GM18502 (cell line): ENCODE data around the gene GNPDA1.

Source experiments
- ATAC-seq: cut with Tn5 transposase; IDR thresholded peaks from one replicate; pipeline ENCODE4 v1.9.1; 2021; ENCODE audit warnings: mild to moderate bottlenecking; ENCODE audit not compliant: unreplicated experiment, poor library complexity

Gene GNPDA1

DNA sequence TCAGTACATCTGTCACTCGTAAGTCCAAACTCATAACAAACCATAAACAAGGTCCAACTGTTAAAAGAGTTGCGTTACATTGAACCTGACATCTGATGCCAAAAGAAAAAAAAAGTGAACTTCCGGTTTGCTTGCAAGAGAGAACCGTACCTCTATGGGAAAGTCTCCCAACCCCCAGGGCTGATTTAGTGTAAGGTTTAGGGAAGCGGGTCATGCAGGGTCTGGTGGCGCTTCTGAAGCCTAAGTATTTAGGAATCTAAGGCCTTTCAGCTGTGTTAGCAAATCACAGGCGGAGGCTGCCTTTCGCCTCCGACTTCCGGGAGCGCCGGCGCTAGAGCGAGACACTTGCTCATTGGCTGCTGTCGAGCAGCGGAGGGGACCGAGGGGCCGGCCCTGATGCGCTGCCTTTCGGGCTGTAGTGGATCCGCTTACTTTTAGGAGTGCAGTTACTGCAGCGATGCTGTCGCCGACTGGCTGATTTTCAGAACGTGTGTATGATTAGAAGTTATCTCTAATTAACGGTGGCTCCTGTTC is 12.0 kb upstream of the GNPDA1 start:
- ATAC-seq = peak; percentile 100

DNA sequence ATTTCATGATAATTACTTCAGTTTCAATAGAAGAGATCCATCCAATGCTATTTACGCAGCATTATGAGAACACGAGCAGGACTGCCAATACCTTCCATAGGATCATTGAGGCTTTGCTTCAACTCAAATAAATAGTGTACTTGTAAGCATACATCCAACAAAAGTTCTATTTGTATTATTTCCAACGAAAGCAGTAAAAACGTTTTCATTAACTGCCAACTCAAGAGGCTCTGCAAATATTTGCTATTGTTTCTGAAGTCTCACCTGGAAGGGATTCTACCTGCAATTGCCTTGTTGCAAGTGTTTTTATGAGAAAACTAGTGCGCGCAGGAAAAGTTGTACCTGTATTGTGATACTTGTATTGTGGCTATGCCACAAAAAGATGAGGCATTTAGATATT is 11.0 kb upstream of the GNPDA1 start:
- ATAC-seq = no peak

DNA sequence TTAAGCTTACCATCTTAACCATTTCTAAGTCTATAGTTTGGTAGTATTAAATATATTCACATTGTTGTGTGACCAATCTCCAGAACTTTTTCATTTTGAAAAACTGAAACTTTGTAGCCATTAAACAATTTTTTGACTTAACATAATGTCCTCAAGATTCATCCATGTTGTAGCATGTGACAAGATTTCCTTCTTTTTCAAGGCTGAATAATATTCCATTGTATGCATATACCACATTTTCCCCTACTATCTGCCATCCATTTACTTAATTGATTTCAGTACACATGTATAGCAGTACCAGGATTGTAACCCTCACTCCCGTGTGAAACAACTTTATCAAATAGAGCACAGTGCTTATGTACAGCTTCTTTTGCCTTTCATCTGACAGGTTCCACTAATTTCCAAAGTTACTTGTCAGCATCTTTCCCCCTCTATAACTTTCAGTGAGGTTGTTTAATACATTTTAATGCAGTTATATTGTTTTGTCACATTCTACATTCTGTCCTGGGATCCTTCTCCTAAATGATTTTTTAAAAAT is 7.4 kb upstream of the GNPDA1 start:
- ATAC-seq = no peak

DNA sequence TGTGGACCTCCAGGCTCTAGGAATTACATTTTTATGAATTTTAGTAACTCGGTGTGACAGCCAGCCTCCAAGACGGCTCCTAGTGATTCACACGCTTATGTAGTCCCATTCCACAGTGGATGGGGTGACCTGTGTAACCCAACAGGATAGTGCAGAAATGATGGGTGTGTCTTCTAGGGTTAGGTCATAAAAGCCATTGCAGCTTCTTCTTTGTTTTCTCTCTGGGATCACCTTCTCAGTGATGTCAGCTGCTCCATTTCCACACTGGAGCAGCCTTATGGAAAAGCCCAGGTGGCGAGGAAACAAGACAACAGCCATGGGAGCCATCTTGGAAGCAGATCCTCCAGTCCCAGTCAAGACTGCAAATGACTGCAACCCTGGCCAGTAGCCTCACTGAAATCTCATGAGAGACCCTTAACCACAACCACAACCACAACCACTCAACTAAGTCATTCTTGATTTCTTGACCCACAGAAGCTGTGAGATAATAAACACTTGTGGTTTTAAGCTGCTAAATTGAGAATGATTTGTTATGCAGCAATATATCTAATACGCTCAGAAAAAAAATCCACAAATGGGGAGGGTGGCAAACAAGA is 5.1 kb upstream of the GNPDA1 start:
- ATAC-seq = peak; percentile 38

DNA sequence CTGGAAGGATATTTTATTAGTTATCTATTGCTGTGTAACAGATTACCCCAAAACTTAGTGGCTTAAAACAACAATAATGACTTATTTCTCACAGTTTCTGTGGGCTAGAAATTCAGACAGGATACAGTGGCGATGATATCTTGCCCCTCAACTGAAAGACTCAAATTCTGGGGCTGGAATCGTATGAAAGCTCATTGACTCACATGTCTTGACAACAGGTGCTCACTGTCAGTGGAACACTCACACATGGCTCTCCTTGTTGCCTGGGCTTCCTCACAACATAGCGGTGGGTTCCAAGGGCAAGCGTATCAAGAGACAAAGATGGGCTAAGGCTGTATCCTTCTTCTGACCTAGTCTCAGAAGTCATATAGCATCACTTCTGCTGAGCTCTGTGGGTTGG is 3.7 kb upstream of the GNPDA1 start:
- peak; percentile 40 for ATAC-seq

- ATAC-seq = peak; percentile 37
Observed at GRCh38 chr5:142015781-142016533, 3.1 kb upstream of the GNPDA1 start.

GRCh38 chr5:142014911-142015584 is 2.2 kb upstream of the GNPDA1 start:
- peak; percentile 26 for ATAC-seq

- no peak for ATAC-seq
Observed at GRCh38 chr5:142013734-142014521, 1.1 kb upstream of the GNPDA1 start.

DNA sequence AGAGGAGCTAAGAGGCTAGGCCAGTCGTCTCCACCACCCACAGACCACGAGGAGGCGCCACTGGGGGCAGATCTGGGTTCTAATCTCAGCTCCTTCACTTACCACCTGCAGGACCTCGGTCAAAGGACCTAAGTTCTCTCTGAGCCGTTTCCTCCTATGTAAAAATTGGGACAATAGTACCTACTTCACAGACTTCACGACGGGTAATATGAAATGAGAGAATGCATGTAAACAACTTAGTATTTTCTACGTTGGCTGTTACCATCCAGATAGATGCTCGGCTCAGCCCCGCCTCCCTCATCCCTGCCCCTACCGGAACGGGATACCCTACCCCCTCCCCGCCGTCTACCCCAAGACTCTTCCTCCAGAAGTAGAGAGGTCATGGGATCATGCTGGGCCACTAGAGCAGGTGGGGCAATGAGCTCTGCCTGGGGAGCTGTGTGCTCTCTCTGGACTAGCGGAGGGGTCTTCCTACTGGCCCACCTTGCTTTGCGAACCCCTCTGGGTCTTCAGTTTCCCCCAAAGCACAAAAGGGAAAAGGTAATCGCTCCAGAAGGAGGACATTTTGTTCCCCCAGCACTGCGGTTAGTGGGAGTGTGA is 541 bp downstream of the GNPDA1 start:
- ATAC-seq = no peak

DNA sequence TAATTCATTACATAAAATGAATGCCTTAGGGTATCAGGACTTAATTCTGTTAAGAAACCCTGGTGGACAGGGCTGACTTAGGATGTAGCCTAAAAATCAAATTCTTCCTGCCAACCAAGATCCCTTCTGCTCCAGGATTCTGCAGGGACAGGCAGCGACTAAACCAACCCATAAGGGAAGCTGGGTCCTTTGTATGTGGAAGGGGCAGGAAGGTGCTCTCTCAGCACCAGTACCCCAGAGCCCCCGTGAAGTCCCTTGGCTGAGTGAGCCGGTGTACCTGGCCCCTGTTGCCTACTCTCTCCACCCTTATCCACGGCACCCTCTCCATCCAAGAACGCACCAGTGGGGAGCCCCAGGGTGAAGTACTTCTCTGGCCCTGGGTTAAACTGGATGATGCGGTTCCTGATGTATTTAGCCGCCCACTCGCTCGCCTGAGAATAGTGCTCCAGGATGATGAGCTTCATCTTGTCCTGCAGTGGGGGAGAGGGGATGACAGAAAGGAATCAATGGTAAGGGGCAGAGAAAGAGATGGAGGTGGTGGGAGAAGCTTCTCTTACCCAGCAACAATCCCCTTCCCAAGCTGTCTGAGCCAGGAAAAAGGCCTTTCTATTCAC is 1.1 kb downstream of the GNPDA1 start:
- no peak for ATAC-seq

DNA sequence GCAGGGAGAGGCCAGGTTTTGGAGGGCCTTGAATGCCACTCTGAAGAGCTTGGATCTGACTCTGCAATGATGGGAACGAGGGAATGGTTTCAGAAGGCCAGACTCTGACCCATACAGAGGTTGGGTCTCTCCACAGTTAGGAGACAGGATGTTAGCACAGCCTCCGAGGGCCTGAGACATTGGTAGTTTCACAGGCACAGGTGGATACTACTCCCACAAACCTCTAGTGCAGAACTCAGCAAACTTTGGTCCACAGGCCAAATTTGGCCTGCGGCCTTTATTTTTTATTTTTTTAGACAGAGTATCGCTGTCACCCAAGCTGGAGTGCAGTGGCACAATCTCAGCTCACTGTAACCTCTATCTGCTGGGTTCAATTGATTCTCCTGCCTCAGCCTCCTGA is 2.9 kb downstream of the GNPDA1 start:
- ATAC-seq = no peak

DNA sequence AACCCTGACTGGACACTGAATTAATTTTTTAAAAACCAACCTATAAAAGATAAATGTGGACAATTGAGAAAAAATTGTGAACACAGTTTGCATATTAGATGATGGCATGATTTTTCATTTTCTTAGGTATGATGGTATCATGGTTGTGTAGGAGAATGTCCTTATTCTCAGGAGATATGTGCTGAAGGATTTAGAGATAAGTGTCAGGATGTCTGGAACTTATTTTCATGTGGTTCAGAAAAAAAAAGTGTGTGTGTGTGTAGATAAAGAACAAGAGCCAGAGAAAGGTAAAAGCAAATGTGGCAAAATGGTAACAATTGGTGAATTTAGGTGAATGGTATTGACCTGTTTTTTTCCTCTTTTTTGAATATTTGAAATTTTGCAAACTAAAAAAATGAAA is 4.0 kb downstream of the GNPDA1 start:
- no peak for ATAC-seq

- peak; percentile 30 for ATAC-seq
Observed at GRCh38 chr5:142007237-142007544, 5.6 kb downstream of the GNPDA1 start.

- peak; percentile 67 for ATAC-seq
Observed at GRCh38 chr5:142006363-142007236, 6.2 kb downstream of the GNPDA1 start.

GRCh38 chr5:142003266-142003800 is 9.5 kb downstream of the GNPDA1 start:
- ATAC-seq = no peak

DNA sequence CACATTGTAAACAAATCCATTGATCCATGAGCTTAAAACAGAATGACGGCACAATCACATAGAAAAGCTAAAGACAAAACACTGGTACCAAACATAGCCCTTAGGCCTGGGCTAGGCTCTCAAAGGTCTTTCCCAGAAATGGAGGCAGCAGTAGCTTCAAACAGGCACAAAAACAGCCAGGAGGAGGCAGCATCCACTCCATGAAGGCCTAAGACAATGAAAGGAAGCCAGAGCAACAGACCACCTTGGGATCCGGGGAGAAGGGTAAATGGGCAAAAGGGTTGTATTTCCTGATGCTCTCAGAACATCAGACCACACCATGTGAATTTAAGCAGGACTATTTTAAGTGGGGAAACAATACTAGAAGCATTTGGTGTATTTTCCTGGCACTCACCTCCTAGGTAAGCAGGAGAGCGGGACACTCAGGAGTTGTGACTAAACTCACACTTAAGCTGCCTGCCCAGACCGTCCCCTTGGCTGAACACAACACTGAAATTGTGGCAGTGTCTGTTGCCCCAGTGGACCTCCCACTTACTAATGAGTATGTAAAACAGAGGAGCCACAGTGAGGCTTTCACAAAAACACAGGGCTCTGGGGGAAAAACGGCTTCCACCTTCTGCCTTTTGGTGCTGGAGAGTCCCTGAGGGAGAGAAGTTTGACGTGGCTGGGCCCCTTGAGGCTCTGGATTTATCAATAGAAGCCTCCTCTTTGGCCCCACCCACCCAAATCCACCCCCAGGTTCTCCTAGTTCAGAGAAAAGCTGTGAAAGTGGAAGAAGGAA is 11.9 kb downstream of the GNPDA1 start:
- ATAC-seq = no peak

GRCh38 chr5:142000173-142000572 is 12.7 kb downstream of the GNPDA1 start:
- no peak for ATAC-seq
